CD14-positive monocyte (primary cell): Measurements from ENCODE around the gene CFAP299. TPM values are rescaled to one million over a fixed set of nuclear protein-coding genes. Genes with fewer than 3 reads are reported as not detected.

Experiments used
- DNase-seq, 3 donors: peaks; one replicate each; pipeline ENCODE4 v3.0.0-alpha.2; 2011 to 2022
- H2AFZ ChIP-seq: 2 replicates; pipeline ENCODE4 v1.6.0; 2012; ENCODE audit warnings: mild to moderate bottlenecking, low read depth, low read length, inconsistent platforms; ENCODE audit not compliant: insufficient read depth, poor library complexity, severe bottlenecking
- H3K27ac ChIP-seq, 2 donors: 1 replicate in 1 of 2; 2 replicates in 1 of 2; pipeline ENCODE4 v1.5.1; 2012 to 2013; ENCODE audit warnings: low read length in 2 of 2, control low read depth in 1 of 2, inconsistent platforms in 1 of 2, low read depth in 1 of 2, mild to moderate bottlenecking in 1 of 2
- H3K27me3 ChIP-seq, 2 donors: one replicate each; pipeline versions ENCODE4 v1.6.0 to v1.6.1; 2011 to 2013; ENCODE audit warnings: low read length in 2 of 2; ENCODE audit not compliant: control insufficient read depth in 2 of 2, insufficient read depth in 2 of 2
- H3K36me3 ChIP-seq, 2 donors: replicated peaks in 1 of 2; 1 replicate in 1 of 2; 2 replicates in 1 of 2; pipeline versions ENCODE4 v1.5.1 to v1.6.1; 2012 to 2013; ENCODE audit warnings: low read length in 2 of 2, control low read depth in 1 of 2, inconsistent platforms in 1 of 2, mild to moderate bottlenecking in 1 of 2; ENCODE audit not compliant: insufficient read depth in 2 of 2, control insufficient read depth in 1 of 2
- H3K4me1 ChIP-seq, 2 donors: 1 replicate in 1 of 2; 2 replicates in 1 of 2; pipeline versions ENCODE4 v1.5.1 to v1.6.1; 2012 to 2013; ENCODE audit warnings: low read length in 2 of 2, control low read depth in 1 of 2, inconsistent platforms in 1 of 2, mild to moderate bottlenecking in 1 of 2, moderate library complexity in 1 of 2; ENCODE audit not compliant: insufficient read depth in 2 of 2, control insufficient read depth in 1 of 2
- H3K4me2 ChIP-seq: replicated peaks from 2 replicates; pipeline ENCODE3; 2012; ENCODE audit warnings: low read length, moderate library complexity, mild to moderate bottlenecking; ENCODE audit not compliant: poor library complexity, severe bottlenecking; ENCODE audit errors: extremely low read depth
- H3K4me3 ChIP-seq, 3 experiments: fragments of 200-600 bp in 1 of 3; sonication (generic) in 1 of 3; replicated peaks in 1 of 3; 1 replicate in 2 of 3; 2 replicates in 1 of 3; pipeline ENCODE4 v1.5.1; 2011 to 2013; ENCODE audit warnings: low read length in 3 of 3, mild to moderate bottlenecking in 3 of 3, control low read depth in 2 of 3, low read depth in 2 of 3, inconsistent platforms in 1 of 3, moderate library complexity in 1 of 3
- H3K79me2 ChIP-seq: 2 replicates; pipeline ENCODE4 v1.6.0; 2012; ENCODE audit warnings: mild to moderate bottlenecking, control low read depth, inconsistent platforms, low read length, moderate library complexity; ENCODE audit not compliant: insufficient read depth
- H3K9ac ChIP-seq: 2 replicates; pipeline ENCODE4 v1.6.0; 2017; ENCODE audit warnings: low read length, mild to moderate bottlenecking; ENCODE audit not compliant: insufficient read depth, poor library complexity, severe bottlenecking
- H3K9me3 ChIP-seq, 2 donors: replicated peaks in 1 of 2; 1 replicate in 1 of 2; 2 replicates in 1 of 2; pipeline versions ENCODE4 v1.5.1 to v1.6.1; 2012 to 2013; ENCODE audit warnings: low read length in 2 of 2, control low read depth in 1 of 2; ENCODE audit not compliant: control insufficient read depth in 1 of 2, insufficient read depth in 1 of 2
- H4K20me1 ChIP-seq: 2 replicates; pipeline ENCODE4 v1.6.0; 2012; ENCODE audit warnings: mild to moderate bottlenecking, low read length, control low read depth, moderate library complexity; ENCODE audit not compliant: insufficient read depth
- H3K27ac Mint-ChIP-seq, 7 donors: one replicate each; pipeline ENCODE4 v1.8.0; 2020; ENCODE audit warnings: mild to moderate bottlenecking in 7 of 7, mixed read lengths in 7 of 7, moderate library complexity in 6 of 7, inconsistent platforms in 2 of 7
- H3K27me3 Mint-ChIP-seq, 3 donors: one replicate each; pipeline ENCODE4 v1.8.0; 2021 to 2022; ENCODE audit warnings: low read depth in 3 of 3, mild to moderate bottlenecking in 3 of 3, mixed read lengths in 3 of 3, moderate library complexity in 3 of 3, inconsistent platforms in 1 of 3
- H3K36me3 Mint-ChIP-seq, 2 donors: one replicate each; pipeline ENCODE4 v1.8.0; 2020; ENCODE audit warnings: mixed read lengths in 2 of 2, inconsistent platforms in 1 of 2, mild to moderate bottlenecking in 1 of 2
- H3K4me1 Mint-ChIP-seq: one replicate; pipeline ENCODE4 v1.8.0; 2020; ENCODE audit warnings: mild to moderate bottlenecking, mixed read lengths
- H3K4me3 Mint-ChIP-seq, 2 donors: one replicate each; pipeline ENCODE4 v1.8.0; 2020; ENCODE audit warnings: mild to moderate bottlenecking in 2 of 2, mixed read lengths in 2 of 2, moderate library complexity in 1 of 2
- H3K9me3 Mint-ChIP-seq, 7 donors: one replicate each; pipeline ENCODE4 v1.8.0; 2020 to 2022; ENCODE audit warnings: mixed read lengths in 7 of 7, mild to moderate bottlenecking in 6 of 7, moderate library complexity in 6 of 7, inconsistent platforms in 2 of 7
- WGBS: methylation state at CpG from one replicate; pipeline ENCODE4 v1.1.5; 2013; ENCODE audit warnings: missing lambda C conversion rate; ENCODE audit not compliant: insufficient coverage; 5-methylcytosine and 5-hydroxymethylcytosine counted together
- intact Hi-C, 2 donors: fragments of 100-400 bp; cut with micrococcal nuclease; formaldehyde crosslinking; loops; one replicate each; pipeline versions ENCODE4 v1.15.0 to v1.15.1; 2023
- polyA plus RNA-seq, 3 donors: library from polyadenylated mRNA; depleted of rRNA in 1 of 3; unstranded in 2 of 3; stranded (reverse) in 1 of 3; fragments of 300-500 nt in 2 of 3; fragments of >200 nt in 1 of 3; fragmentation: Illumina TruSeq in 2 of 3; gene quantifications; 1 replicate in 2 of 3; 2 replicates in 1 of 3; pipeline ENCODE4 v1.2.3, GENCODE V29; 2012 to 2021
- TF ChIP-seq, protein P1 (sequence below): fragments of 200-600 bp; IDR thresholded peaks from one replicate; pipeline ENCODE4 v1.8.0; 2022; ENCODE audit warnings: antibody characterized with exemption, mild to moderate bottlenecking

Gene CFAP299
- polyA plus RNA-seq, 3 donors: not detected

DNA sequence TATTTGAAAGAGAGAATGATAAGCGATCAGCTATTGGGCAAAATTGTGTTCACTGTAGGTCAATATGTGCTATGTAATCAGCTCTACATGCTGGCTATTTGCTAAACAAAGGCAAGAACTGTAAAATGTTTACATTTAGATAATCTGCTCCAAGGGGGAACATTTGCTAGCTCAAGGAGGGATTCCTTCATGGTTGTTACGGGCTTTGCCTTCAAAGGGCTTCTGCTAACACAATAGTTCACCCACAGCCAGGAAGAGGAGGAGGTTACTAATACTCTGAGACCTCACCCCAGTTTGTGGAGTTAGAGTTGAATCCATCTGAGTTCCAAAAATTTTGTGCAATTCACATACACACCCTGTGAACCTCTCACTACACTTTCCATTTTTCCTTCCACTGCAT is 587.4 kb downstream of the CFAP299 start:
- H2AFZ ChIP-seq: no peak overlapping the region
- H3K9me3 ChIP-seq: no peaks in the 10 kb centered on the region
- no peaks in the 10 kb centered on the region for H3K27me3 Mint-ChIP-seq
- no peaks in the 10 kb centered on the region for H3K79me2 ChIP-seq
- H3K4me3 Mint-ChIP-seq: no peak overlapping the region
- H3K36me3 Mint-ChIP-seq: no peaks in the 10 kb centered on the region
- no peaks in the 10 kb centered on the region for H4K20me1 ChIP-seq
- no peak overlapping the region for H3K27ac ChIP-seq
- intact Hi-C loops: no loop called here
- TF ChIP-seq, protein P1, sequence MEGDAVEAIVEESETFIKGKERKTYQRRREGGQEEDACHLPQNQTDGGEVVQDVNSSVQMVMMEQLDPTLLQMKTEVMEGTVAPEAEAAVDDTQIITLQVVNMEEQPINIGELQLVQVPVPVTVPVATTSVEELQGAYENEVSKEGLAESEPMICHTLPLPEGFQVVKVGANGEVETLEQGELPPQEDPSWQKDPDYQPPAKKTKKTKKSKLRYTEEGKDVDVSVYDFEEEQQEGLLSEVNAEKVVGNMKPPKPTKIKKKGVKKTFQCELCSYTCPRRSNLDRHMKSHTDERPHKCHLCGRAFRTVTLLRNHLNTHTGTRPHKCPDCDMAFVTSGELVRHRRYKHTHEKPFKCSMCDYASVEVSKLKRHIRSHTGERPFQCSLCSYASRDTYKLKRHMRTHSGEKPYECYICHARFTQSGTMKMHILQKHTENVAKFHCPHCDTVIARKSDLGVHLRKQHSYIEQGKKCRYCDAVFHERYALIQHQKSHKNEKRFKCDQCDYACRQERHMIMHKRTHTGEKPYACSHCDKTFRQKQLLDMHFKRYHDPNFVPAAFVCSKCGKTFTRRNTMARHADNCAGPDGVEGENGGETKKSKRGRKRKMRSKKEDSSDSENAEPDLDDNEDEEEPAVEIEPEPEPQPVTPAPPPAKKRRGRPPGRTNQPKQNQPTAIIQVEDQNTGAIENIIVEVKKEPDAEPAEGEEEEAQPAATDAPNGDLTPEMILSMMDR: no peak
- H3K4me1 Mint-ChIP-seq: no peaks in the 10 kb centered on the region
- H3K4me2 ChIP-seq: no peak overlapping the region
- H3K4me1 ChIP-seq: no peaks in the 10 kb centered on the region
- no peak overlapping the region for H3K9ac ChIP-seq
- H3K9me3 Mint-ChIP-seq: no peaks in the 10 kb centered on the region
- no CpG with 5 or more reads among the region's 2 CpGs for WGBS
- no peak overlapping the region for H3K27ac Mint-ChIP-seq
- no peaks in the 10 kb centered on the region for H3K27me3 ChIP-seq
- DNase-seq: no peak
- no peaks in the 10 kb centered on the region for H3K36me3 ChIP-seq
- no peak overlapping the region for H3K4me3 ChIP-seq

DNA sequence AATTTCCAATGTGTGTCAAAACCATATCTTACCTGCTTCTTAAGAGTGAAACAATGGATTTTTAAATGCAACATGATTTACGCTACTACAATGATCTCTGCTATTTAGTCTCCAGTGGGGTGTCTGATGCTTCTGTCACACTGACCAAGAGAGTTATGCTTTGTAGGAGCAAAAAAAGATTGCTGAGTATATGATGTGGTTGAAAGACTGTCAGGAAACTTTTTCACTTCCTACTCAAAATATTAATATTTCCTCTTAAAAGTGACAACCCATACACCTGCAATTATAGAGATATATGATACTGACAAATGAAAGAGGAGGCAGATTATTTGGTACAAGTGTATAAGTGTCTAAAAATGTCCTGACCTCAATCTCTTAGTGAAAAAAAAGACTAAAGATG is 589.8 kb downstream of the CFAP299 start:
- TF ChIP-seq, protein P1: no peak
- Mint-ChIP-seq H3K9me3 (no peaks in the 10 kb centered on the region), H3K4me3 (no peak overlapping the region), H3K27me3 (no peaks in the 10 kb centered on the region), H3K27ac (no peak overlapping the region), H3K36me3 (no peaks in the 10 kb centered on the region), H3K4me1 (no peaks in the 10 kb centered on the region)
- no peak for DNase-seq
- Histone ChIP-seq H3K9me3 (no peaks in the 10 kb centered on the region), H3K27ac (no peak overlapping the region), H2AFZ (no peak overlapping the region), H3K9ac (no peak overlapping the region), H4K20me1 (no peaks in the 10 kb centered on the region), H3K4me1 (no peaks in the 10 kb centered on the region), H3K4me3 (no peak overlapping the region), H3K36me3 (no peaks in the 10 kb centered on the region), H3K27me3 (no peaks in the 10 kb centered on the region), H3K79me2 (no peaks in the 10 kb centered on the region), H3K4me2 (no peak overlapping the region)
- intact Hi-C loops: no loop called here
- WGBS: no CpG with 5 or more reads among the region's 1 CpG
